ENCODE data around the gene LMCD1. TPM values are rescaled to one million over a fixed set of nuclear protein-coding genes. Genes with fewer than 3 reads are reported as not detected.

LMCD1 gene
- total and polyA plus RNA-seq, 8 donors = 67.0 to 86.4 (median 79.6) TPM

DNA sequence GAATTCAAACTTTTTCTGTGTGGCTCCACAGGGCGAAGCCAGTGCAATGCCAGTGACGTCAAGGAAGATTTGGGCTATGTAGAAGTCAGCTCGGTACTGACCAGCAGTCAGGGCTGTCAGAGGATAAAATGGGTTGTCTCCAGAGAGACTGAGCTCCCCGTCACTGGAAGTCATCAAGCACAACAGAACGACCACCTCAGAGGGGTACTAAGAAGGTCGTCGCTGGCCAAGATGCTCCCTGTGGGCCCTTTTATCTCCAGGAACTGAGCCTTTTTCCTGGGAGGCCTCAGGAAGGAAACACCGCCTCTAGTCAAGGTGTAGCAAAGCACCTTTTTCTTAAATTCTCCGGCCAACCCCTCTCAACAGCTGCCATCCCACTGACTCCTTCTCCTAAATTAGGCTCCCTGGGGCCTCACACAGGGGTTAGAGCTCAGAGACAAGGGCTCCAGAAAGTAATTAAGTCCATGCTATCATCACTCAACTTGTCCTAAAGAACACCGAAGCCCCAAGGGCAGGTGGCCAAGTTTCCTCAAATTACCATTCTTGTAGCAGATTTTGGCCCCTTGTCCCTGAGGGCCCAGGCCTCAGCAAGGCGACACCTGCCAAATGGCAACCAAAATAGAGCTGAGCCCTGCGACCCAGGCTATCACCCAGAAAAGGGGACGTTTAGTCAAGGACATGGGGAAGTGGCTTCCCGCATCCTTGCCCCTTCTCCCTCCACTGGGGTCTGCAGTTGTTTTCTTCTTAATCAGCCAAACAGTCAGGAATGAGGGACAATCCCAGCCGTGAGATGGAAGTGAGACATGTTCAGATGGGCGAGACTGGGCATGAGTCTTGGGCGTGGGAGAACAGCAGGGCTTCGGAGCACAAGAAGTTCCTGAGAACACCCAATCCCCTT lies 94.9 kb downstream of the LMCD1 start:
- ATAC-seq (no peak), DNase-seq (no peak)
- no peak overlapping the region for H3K27ac ChIP-seq
- no peak overlapping the region for H3K4me3 ChIP-seq
- no peaks in the 10 kb centered on the region for H3K36me3 ChIP-seq
- H3K27me3 ChIP-seq = no peaks in the 10 kb centered on the region
- TF ChIP-seq, protein P1, sequence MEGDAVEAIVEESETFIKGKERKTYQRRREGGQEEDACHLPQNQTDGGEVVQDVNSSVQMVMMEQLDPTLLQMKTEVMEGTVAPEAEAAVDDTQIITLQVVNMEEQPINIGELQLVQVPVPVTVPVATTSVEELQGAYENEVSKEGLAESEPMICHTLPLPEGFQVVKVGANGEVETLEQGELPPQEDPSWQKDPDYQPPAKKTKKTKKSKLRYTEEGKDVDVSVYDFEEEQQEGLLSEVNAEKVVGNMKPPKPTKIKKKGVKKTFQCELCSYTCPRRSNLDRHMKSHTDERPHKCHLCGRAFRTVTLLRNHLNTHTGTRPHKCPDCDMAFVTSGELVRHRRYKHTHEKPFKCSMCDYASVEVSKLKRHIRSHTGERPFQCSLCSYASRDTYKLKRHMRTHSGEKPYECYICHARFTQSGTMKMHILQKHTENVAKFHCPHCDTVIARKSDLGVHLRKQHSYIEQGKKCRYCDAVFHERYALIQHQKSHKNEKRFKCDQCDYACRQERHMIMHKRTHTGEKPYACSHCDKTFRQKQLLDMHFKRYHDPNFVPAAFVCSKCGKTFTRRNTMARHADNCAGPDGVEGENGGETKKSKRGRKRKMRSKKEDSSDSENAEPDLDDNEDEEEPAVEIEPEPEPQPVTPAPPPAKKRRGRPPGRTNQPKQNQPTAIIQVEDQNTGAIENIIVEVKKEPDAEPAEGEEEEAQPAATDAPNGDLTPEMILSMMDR (IDR thresholded peaks at IDR 0.05) = no peak
- H3K4me1 ChIP-seq = no peaks in the 10 kb centered on the region
- no peaks in the 10 kb centered on the region for H3K9me3 ChIP-seq
- intact Hi-C loops (cut with DNase I) = no loop called here

DNA sequence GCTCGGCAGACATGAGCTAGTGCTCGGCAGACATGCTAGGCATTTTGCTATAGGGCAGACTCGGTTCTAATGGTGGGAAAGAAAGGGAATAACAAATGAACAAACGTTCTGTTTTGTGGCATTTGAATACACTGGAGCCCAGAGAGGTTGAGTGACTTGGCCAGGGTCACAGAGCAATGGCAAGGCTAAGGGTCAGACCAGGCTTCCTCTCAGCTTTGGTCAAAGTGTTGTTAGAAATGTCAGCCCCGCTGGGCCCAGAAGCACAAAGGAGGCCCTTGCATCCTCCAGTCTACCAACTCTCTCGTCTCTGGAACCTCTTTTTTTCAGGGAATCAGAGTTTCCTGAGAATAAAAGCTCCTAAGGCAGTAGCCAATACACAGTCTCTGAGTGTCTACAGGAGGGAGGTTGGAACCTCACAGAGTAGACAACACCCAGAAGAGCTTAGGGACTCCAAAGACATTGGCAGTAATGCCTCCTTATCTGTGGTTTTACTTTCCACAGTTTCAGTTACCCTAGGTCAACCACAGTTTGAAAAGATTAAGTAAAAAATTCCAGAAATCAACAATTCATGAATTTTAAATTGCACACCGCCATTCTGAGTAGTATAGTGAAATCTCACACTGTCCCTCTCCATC lies 95.7 kb downstream of the LMCD1 start:
- H3K4me1 ChIP-seq = no peaks in the 10 kb centered on the region
- TF ChIP-seq, protein P1 (IDR thresholded peaks at IDR 0.05) = no peak
- no peaks in the 10 kb centered on the region for H3K36me3 ChIP-seq
- no peak for DNase-seq
- H3K9me3 ChIP-seq = no peaks in the 10 kb centered on the region
- H3K27me3 ChIP-seq = no peaks in the 10 kb centered on the region
- H3K27ac ChIP-seq = no peak overlapping the region
- no peak overlapping the region for H3K4me3 ChIP-seq
- intact Hi-C loops (cut with DNase I) = no loop called here
- no peak for ATAC-seq

DNA sequence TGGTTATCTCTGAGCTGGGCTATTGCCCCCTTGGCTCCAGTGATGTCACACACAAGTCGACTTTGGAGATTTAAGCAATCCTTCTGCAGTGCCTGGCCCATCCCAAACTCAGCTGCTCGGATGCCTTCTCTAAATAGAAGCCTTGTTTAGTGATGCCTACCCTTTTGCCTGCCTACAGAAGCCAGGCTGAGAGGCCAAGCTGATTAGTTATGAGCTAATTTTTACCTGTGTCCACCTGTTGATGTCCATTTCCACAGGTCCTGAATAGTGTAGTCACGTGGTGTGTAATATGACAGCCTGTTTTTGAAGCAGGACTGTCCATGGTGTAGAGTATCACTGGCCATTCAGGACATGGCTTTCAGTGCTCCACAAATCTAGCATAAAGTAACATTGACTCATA lies 97.5 kb downstream of the LMCD1 start:
- ATAC-seq = no peak

DNA sequence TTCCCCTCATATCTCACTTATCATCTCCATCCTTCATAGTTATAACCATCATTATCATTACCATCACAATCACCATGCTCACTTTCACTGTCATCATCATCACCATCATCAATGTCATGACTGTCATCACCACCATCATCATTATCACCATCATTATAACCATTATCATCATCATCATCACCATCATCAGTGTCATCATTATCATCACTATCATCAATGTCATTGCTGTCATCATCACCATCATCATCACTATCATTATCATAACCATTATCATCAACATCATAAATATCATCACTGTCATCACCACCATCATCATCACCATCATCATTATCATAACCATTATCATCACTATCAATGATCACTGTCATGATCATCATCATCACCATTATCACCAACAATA lies 98.8 kb downstream of the LMCD1 start:
- no peak for ATAC-seq
- H3K27ac ChIP-seq = no peak overlapping the region
- H3K36me3 ChIP-seq = no peaks in the 10 kb centered on the region
- H3K4me3 ChIP-seq = no peak overlapping the region
- no peaks in the 10 kb centered on the region for H3K27me3 ChIP-seq
- no peaks in the 10 kb centered on the region for H3K4me1 ChIP-seq
- TF ChIP-seq, protein P1 (IDR thresholded peaks at IDR 0.05) = no peak
- intact Hi-C loops (cut with DNase I) = no loop called here
- H3K9me3 ChIP-seq = no peaks in the 10 kb centered on the region
- no peak for DNase-seq

More for the DNA sequence above, 97.5 kb downstream of the LMCD1 start:
- intact Hi-C loops (cut with DNase I) = no loop called here
- TF ChIP-seq, protein P1 (IDR thresholded peaks at IDR 0.05) = no peak
- Histone ChIP-seq H3K27ac (no peak overlapping the region), H3K27me3 (no peaks in the 10 kb centered on the region), H3K4me1 (no peaks in the 10 kb centered on the region), H3K4me3 (no peak overlapping the region), H3K36me3 (no peaks in the 10 kb centered on the region), H3K9me3 (no peaks in the 10 kb centered on the region)
- DNase-seq = no peak

DNA sequence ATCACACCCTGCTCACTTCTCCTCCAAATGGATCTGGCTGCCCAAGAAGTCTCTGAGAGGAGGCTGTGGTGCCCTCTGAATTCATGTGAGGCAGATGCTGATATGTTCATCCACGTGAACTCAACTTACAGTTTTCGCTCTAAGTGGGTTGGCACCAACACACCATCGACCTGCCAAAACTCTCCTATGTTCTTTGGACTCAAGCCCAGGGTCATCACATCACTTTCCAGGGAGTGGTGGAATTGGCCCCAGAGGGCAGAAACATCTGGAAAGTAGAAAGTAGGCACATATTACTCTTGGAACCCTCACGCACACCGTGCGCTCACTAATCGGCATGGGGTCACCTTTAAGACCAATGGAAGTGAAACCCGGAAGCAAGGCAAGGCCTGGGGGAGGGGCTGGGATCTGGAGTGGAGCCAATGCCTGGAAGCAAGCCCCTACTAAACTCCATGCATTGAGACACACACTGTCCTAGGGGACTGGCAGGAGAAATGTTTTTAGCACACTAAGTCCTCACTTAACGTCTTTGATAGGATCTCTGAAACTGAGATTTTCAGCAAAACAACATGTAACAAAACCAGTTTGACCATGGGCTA lies 101.6 kb downstream of the LMCD1 start:
- Histone ChIP-seq H3K9me3 (no peaks in the 10 kb centered on the region), H3K4me3 (no peak overlapping the region), H3K27ac (no peak overlapping the region), H3K27me3 (no peaks in the 10 kb centered on the region), H3K4me1 (peaks cover 0 to 5% of the 10 kb centered on the region in 2 donors), H3K36me3 (no peaks in the 10 kb centered on the region)
- TF ChIP-seq, protein P1 (IDR thresholded peaks at IDR 0.05) = no peak
- DNase-seq (no peak), ATAC-seq (no peak)
- intact Hi-C loops (cut with DNase I) = no loop called here
